ENCODE data around the gene PTPN21.

PTPN21 gene

GRCh38 chr14:88454886-88455285, 99.9 kb downstream of the PTPN21 start:
- DNase-seq: no peak

- DNase-seq: no peak
Observed at GRCh38 chr14:88452231-88452630, 102.6 kb downstream of the PTPN21 start.

- no peak for DNase-seq
Observed at GRCh38 chr14:88439088-88439487, 115.7 kb downstream of the PTPN21 start.

GRCh38 chr14:88437658-88438057, 117.1 kb downstream of the PTPN21 start:
- no peak for DNase-seq

- no peak for DNase-seq
Observed at GRCh38 chr14:88430976-88431375, 123.8 kb downstream of the PTPN21 start.

GRCh38 chr14:88426271-88426670, 128.5 kb downstream of the PTPN21 start:
- no peak for DNase-seq

- DNase-seq: no peak
Observed at GRCh38 chr14:88424573-88424972, 130.2 kb downstream of the PTPN21 start.

GRCh38 chr14:88422919-88423650, 131.7 kb downstream of the PTPN21 start:
- no peak for DNase-seq

GRCh38 chr14:88422047-88422446, 132.8 kb downstream of the PTPN21 start:
- DNase-seq: no peak

GRCh38 chr14:88421286-88421685, 133.5 kb downstream of the PTPN21 start:
- no peak for DNase-seq

- no peak for DNase-seq
Observed at GRCh38 chr14:88420187-88420586, 134.6 kb downstream of the PTPN21 start.

GRCh38 chr14:88417594-88417993, 137.2 kb downstream of the PTPN21 start:
- no peak for DNase-seq

Measured in NCI-H1436 (cell line).